Esophagus muscularis mucosa (tissue), 4 donors: ENCODE data around the gene ABCA2. TPM values are rescaled to one million over a fixed set of nuclear protein-coding genes. Genes with fewer than 3 reads are reported as not detected.

Experiments
- DNase-seq: peaks from one replicate; pipeline ENCODE4 v3.0.0-alpha.2; 2017; ENCODE audit errors: extremely low spot score
- H3K27ac ChIP-seq, 4 donors: fragments of 200-600 bp; sonication (generic); replicated peaks in 1 of 4; 1 replicate in 3 of 4; 2 replicates in 1 of 4; pipeline ENCODE4 v1.5.1; 2016 to 2019; ENCODE audit warnings: mild to moderate bottlenecking in 1 of 4
- H3K27me3 ChIP-seq, 4 donors: fragments of 200-600 bp; sonication (generic); one replicate each; pipeline versions ENCODE4 v1.5.1 to v1.6.0; 2016 to 2019
- H3K36me3 ChIP-seq, 4 donors: fragments of 200-600 bp; sonication (generic); one replicate each; pipeline ENCODE4 v1.5.1; 2016 to 2019
- H3K4me1 ChIP-seq, 4 donors: fragments of 200-600 bp; sonication (generic); one replicate each; pipeline ENCODE4 v1.5.1; 2016 to 2019
- H3K4me3 ChIP-seq, 4 donors: fragments of 200-600 bp; sonication (generic); 1 replicate in 2 of 4; 2 replicates in 2 of 4; pipeline ENCODE4 v1.5.1; 2016 to 2019; ENCODE audit warnings: mild to moderate bottlenecking in 4 of 4, moderate library complexity in 1 of 4
- H3K9me3 ChIP-seq, 4 donors: fragments of 200-600 bp; sonication (generic); 1 replicate in 3 of 4; 2 replicates in 1 of 4; pipeline ENCODE4 v1.5.1; 2016 to 2019
- EP300 ChIP-seq: sonication (generic); formaldehyde crosslinking; IDR thresholded peaks from one replicate; pipeline ENCODE4 v1.6.1; 2017; ENCODE audit warnings: antibody characterized with exemption
- POLR2A ChIP-seq: fragments of 450-650 bp; IDR thresholded peaks from one replicate; pipeline ENCODE4 v1.6.1; 2017; ENCODE audit warnings: antibody characterized with exemption, moderate library complexity, mild to moderate bottlenecking, low read depth
- POLR2AphosphoS5 ChIP-seq, 2 donors: sonication (generic); formaldehyde crosslinking; IDR thresholded peaks; one replicate each; pipeline ENCODE4 v1.6.1; 2017; ENCODE audit warnings: antibody characterized with exemption in 2 of 2
- WGBS: methylation state at CpG from one replicate; pipeline ENCODE4 v1.1.5; 2018; 5-methylcytosine and 5-hydroxymethylcytosine counted together
- intact Hi-C: fragments of 100-400 bp; cut with DNase I; formaldehyde crosslinking; loops from one replicate; pipeline ENCODE4 v1.15.1; 2023
- total RNA-seq, 4 donors: library from RNA; depleted of rRNA; stranded (reverse); fragments of >200 nt; gene quantifications; one replicate each; pipeline versions ENCODE4 v1.1.0 to v1.2.1, GENCODE V29; 2016
- TF ChIP-seq, protein P1 (sequence below), 3 experiments: fragments of 200-600 bp in 2 of 3; fragments of 450-650 bp in 1 of 3; sonication (generic) in 2 of 3; IDR thresholded peaks; one replicate each; pipeline ENCODE4 v1.5.1; 2017 to 2019; ENCODE audit warnings: antibody characterized with exemption in 3 of 3, mild to moderate bottlenecking in 2 of 3, moderate library complexity in 1 of 3

The ABCA2 gene
- total RNA-seq, 4 donors from 2014 or later, result 17.4 to 30.9 (median 21.6) TPM

DNA sequence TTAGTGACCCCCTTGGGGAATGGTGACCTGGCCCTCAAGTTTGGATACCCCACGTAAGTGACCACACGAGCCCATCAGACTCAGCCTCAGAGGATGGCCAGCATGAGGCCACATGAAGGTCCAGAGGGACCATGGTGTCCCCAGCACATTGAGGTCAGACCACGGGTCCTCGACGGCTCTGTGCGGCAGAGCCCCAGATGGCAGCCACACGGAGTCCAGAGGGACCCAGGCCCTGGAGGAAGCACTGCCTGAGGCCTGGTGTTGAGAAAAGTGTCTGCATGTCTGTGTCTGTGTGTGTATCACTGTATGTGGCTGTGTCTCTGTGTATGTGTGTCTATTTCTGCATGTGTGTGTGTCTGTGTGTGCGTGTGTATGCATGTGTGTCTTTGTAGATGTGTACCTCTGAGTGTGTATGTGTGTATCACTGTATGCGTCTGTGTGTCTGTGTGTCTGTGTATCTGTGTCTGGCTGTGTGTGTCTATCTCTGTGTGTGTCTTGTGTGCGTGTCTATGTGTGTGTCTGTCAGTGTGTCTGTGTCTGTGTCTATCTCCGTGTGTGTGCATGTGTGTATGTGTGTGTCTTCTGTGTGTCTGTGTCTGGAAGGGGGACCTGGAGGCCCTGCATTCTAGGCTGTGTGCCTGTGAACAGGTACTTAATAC is 44.3 kb downstream of the ABCA2 start:
- 86% methylated on average over 11 of the region's 11 CpGs for WGBS
- peaks cover 17 to 34% (median 23%) of the 10 kb centered on the region in 4 donors for H3K4me1 ChIP-seq
- no peak overlapping the region for H3K4me3 ChIP-seq
- H3K27ac ChIP-seq, result no peak overlapping the region
- no peak for DNase-seq
- H3K9me3 ChIP-seq, result no peaks in the 10 kb centered on the region
- H3K36me3 ChIP-seq, result no peaks in the 10 kb centered on the region
- intact Hi-C loops, result no loop called here
- TF ChIP-seq, protein P1, sequence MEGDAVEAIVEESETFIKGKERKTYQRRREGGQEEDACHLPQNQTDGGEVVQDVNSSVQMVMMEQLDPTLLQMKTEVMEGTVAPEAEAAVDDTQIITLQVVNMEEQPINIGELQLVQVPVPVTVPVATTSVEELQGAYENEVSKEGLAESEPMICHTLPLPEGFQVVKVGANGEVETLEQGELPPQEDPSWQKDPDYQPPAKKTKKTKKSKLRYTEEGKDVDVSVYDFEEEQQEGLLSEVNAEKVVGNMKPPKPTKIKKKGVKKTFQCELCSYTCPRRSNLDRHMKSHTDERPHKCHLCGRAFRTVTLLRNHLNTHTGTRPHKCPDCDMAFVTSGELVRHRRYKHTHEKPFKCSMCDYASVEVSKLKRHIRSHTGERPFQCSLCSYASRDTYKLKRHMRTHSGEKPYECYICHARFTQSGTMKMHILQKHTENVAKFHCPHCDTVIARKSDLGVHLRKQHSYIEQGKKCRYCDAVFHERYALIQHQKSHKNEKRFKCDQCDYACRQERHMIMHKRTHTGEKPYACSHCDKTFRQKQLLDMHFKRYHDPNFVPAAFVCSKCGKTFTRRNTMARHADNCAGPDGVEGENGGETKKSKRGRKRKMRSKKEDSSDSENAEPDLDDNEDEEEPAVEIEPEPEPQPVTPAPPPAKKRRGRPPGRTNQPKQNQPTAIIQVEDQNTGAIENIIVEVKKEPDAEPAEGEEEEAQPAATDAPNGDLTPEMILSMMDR (IDR thresholded peaks at IDR 0.05), result no peak
- TF ChIP-seq POLR2A, result no peak
- TF ChIP-seq POLR2AphosphoS5 (IDR thresholded peaks at IDR 0.05), result no peak
- no peak for TF ChIP-seq EP300
- H3K27me3 ChIP-seq, result peaks cover 0 to 85% (median 17%) of the 10 kb centered on the region in 4 donors

DNA sequence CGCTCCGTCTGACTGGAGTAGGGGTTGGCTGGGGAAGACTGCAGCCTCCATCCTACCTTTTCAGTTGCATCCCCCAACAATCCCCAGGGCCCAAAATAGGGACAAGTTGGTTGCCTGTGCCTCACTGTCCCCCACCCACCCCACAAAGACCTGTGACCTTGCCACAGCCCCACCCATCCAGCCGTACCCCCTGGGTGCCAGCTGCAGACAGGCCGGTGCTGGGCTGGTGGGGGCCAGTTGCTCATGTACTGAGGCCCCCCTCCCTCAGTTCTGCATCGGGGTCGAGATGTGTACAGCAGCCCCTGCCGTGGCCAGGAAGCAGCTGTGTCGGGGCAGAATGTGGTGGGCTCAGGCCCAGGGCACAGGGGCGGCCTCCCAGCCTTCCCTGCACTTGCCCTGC is 44.9 kb downstream of the ABCA2 start:
- WGBS, result 95% methylated on average over 4 of the region's 9 CpGs
- no peak overlapping the region for H3K4me3 ChIP-seq
- no peaks in the 10 kb centered on the region for H3K9me3 ChIP-seq
- H3K4me1 ChIP-seq, result peaks cover 23 to 34% (median 29%) of the 10 kb centered on the region in 4 donors
- H3K36me3 ChIP-seq, result no peaks in the 10 kb centered on the region
- intact Hi-C loops, result no loop called here
- TF ChIP-seq POLR2AphosphoS5 (IDR thresholded peaks at IDR 0.05) (no peak), EP300 (no peak), POLR2A (no peak)
- TF ChIP-seq, protein P1 (IDR thresholded peaks at IDR 0.05), result no peak
- H3K27ac ChIP-seq, result no peak overlapping the region
- H3K27me3 ChIP-seq, result peaks cover 0 to 86% (median 17%) of the 10 kb centered on the region in 4 donors
- DNase-seq, result no peak

DNA sequence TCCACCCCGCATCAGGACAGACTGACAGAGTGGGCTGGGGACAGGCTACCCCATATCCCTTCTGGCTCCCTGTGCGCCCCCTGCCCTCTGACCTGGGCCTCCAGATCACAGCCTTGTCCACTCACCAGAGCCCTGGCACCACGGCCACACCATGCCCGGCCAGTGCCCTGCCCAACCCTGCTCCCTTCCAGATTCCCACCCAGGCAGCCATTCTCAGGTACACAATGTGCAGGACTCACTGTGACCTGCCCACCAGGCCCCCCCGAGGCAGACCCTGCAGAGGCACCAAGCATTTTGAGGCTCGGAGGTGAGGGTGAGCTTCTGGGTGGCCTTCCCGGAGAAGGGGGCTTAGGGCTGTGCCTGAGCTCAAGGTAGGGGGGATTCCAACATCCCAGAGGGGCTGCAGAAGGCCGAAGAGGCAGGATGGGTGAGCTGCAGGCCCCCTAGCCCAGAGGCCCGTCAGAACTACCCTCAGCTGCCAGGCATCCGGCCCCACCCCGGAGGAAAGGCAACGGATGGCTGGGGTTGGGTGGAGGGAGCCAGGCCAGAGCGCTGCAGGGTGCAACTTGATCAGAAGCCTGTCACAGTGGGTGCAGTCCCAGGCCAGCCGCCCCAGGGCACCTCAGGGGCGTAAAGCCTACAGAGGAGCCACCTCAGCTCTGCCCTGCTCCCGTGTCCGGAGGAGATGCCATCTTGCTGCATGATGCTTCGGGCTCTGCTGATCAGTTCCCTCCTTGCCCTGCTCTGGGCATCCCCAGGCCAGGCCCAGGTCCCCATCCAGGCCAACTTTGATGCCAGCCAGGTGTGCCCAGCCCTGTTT is 45.6 kb downstream of the ABCA2 start, which contains the start of gene LCNL1:
Gene LCNL1, plus strand, starts transcription at position 762 of the 820 bp plus-strand sequence. CDS start 594 bp downstream, outside the sequence.
- Histone ChIP-seq H3K4me3 (no peak within 1 kb of the TSS), H3K27ac (peak within 1 kb of the TSS in 2 of 4 donors; percentile 28 to 65), H3K4me1 (peaks cover 30 to 42% (median 36%) of the 10 kb centered on the region in 4 donors), H3K9me3 (no peaks in the 10 kb centered on the region), H3K36me3 (no peaks in the 10 kb centered on the region), H3K27me3 (peaks cover 0 to 81% (median 17%) of the 10 kb centered on the region in 4 donors)
- 93% methylated on average over 10 of the region's 18 CpGs for WGBS
- no peak for TF ChIP-seq POLR2AphosphoS5 (IDR thresholded peaks at IDR 0.05)
- TF ChIP-seq EP300, result no peak
- TF ChIP-seq, protein P1 (IDR thresholded peaks at IDR 0.05), result no peak
- TF ChIP-seq POLR2A, result no peak
- intact Hi-C loops, result no loop called here
- DNase-seq, result no peak

DNA sequence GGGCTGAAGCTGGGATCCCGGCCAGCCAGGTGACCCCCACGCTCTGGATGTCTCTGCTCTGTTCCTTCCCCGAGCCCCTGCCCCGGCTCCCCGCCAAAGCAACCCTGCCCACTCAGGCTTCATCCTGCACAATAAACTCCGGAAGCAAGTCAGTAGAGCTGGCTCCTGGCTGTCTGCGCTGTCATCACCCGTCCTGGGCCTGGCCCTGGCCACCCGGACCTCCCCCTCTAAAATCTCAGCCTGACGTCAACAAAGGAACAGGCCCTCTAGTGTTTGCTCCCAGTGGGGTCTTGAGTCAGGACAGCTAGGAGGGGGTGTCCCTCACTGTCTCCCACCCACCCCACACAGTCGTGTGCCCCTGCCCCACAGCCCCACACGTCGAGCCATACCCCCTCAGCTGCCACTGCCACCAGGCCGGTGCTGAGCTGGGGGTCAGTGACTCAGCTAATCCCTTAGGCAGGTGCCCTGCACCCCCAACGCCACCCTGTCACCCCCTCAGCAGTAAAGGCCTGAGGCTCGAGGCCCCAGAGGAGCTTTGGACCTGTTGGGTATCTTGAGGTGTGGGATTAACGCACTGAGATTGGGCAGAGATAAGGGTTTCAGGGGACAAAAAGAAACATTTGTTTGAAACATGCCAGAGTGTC is 46.3 kb downstream of the ABCA2 start:
- no peak for TF ChIP-seq POLR2A
- no peak for TF ChIP-seq POLR2AphosphoS5 (IDR thresholded peaks at IDR 0.05)
- TF ChIP-seq EP300, result no peak
- TF ChIP-seq, protein P1 (IDR thresholded peaks at IDR 0.05), result no peak
- H3K27ac ChIP-seq, result peak overlapping the region in 2 of 4 donors; percentile 49 to 65
- intact Hi-C loops, result no loop called here
- H3K9me3 ChIP-seq, result no peaks in the 10 kb centered on the region
- peaks cover 0 to 73% (median 17%) of the 10 kb centered on the region in 4 donors for H3K27me3 ChIP-seq
- no peaks in the 10 kb centered on the region for H3K36me3 ChIP-seq
- DNase-seq, result no peak
- no peak overlapping the region for H3K4me3 ChIP-seq
- WGBS, result 61% methylated on average over 13 of the region's 17 CpGs
- peaks cover 35 to 49% (median 43%) of the 10 kb centered on the region in 4 donors for H3K4me1 ChIP-seq
